Liver (tissue), 9 donors: Measurements from ENCODE around the gene IFTAP. TPM values are rescaled to one million over a fixed set of nuclear protein-coding genes. Genes with fewer than 3 reads are reported as not detected.

Experiments
- DNase-seq: peaks from one replicate; pipeline ENCODE4 v3.0.0-alpha.2; 2017; ENCODE audit warnings: low spot score
- H3K27ac ChIP-seq, 2 donors: one replicate each; pipeline ENCODE4 v1.7.0; 2013; ENCODE audit warnings: inconsistent platforms in 2 of 2, low read length in 2 of 2, control low read depth in 1 of 2, low read depth in 1 of 2, mild to moderate bottlenecking in 1 of 2
- H3K27me3 ChIP-seq, 4 donors: one replicate each; pipeline versions ENCODE4 v1.6.1 to v1.7.0; 2013; ENCODE audit warnings: low read length in 3 of 4, inconsistent platforms in 1 of 4, mild to moderate bottlenecking in 1 of 4, moderate library complexity in 1 of 4; ENCODE audit not compliant: control insufficient read depth in 4 of 4, insufficient read depth in 4 of 4
- H3K36me3 ChIP-seq, 4 donors: one replicate each; pipeline versions ENCODE4 v1.6.1 to v1.7.0; 2013; ENCODE audit warnings: low read length in 3 of 4, mild to moderate bottlenecking in 3 of 4, low read depth in 1 of 4, moderate library complexity in 1 of 4; ENCODE audit not compliant: control insufficient read depth in 4 of 4, insufficient read depth in 3 of 4
- H3K4me1 ChIP-seq, 4 donors: one replicate each; pipeline versions ENCODE4 v1.6.1 to v1.7.0; 2013; ENCODE audit warnings: low read length in 3 of 4, mild to moderate bottlenecking in 3 of 4, moderate library complexity in 1 of 4; ENCODE audit not compliant: control insufficient read depth in 4 of 4, insufficient read depth in 4 of 4
- H3K4me3 ChIP-seq, 3 donors: one replicate each; pipeline versions ENCODE4 v1.6.1 to v1.7.0; 2013; ENCODE audit warnings: low read length in 3 of 3, control low read depth in 1 of 3, low read depth in 1 of 3, mild to moderate bottlenecking in 1 of 3
- H3K9ac ChIP-seq, 2 donors: one replicate each; pipeline ENCODE4 v1.7.0; 2013; ENCODE audit warnings: low read length in 2 of 2, mild to moderate bottlenecking in 2 of 2, moderate library complexity in 2 of 2, control low read depth in 1 of 2, low read depth in 1 of 2
- H3K9me3 ChIP-seq, 4 donors: one replicate each; pipeline versions ENCODE4 v1.6.1 to v1.7.0; 2013; ENCODE audit warnings: low read length in 3 of 4; ENCODE audit not compliant: control insufficient read depth in 4 of 4
- CTCF ChIP-seq: fragments of 150-350 bp; IDR thresholded peaks from 2 replicates; pipeline ENCODE4 v1.5.1; 2017; ENCODE audit warnings: improper control_type of control experiment, low read depth, low read length; ENCODE audit not compliant: missing input control
- EGR1 ChIP-seq, 2 donors: IDR thresholded peaks; 2 replicates each; pipeline ENCODE4 v1.6.1; 2016 to 2018; ENCODE audit warnings: antibody characterized with exemption in 2 of 2, low read depth in 2 of 2
- FOXA1 ChIP-seq: IDR thresholded peaks from 2 replicates; pipeline ENCODE4 v1.6.1; 2016; ENCODE audit warnings: antibody characterized with exemption
- FOXA2 ChIP-seq: IDR thresholded peaks from 2 replicates; pipeline ENCODE4 v1.6.1; 2016; ENCODE audit warnings: antibody characterized with exemption
- GABPA ChIP-seq, 2 donors: IDR thresholded peaks in 1 of 2; conservative IDR thresholded peaks in 1 of 2; 2 replicates each; pipeline ENCODE4 v1.6.1; 2016; ENCODE audit warnings: antibody characterized with exemption in 2 of 2, mild to moderate bottlenecking in 1 of 2, moderate library complexity in 1 of 2
- HNF4A ChIP-seq, 2 donors: conservative IDR thresholded peaks; 2 replicates each; pipeline ENCODE4 v1.6.1; 2016; ENCODE audit warnings: antibody characterized with exemption in 2 of 2, mild to moderate bottlenecking in 2 of 2
- HNF4G ChIP-seq: IDR thresholded peaks from 2 replicates; pipeline ENCODE4 v1.6.1; 2016; ENCODE audit warnings: antibody characterized with exemption
- JUND ChIP-seq, 2 donors: IDR thresholded peaks; 2 replicates each; pipeline ENCODE4 v1.6.1; 2016; ENCODE audit warnings: antibody characterized with exemption in 2 of 2
- MAX ChIP-seq: IDR thresholded peaks from 2 replicates; pipeline ENCODE4 v1.6.1; 2016; ENCODE audit warnings: antibody characterized with exemption
- NR2F2 ChIP-seq: IDR thresholded peaks from 2 replicates; pipeline ENCODE4 v1.6.1; 2016; ENCODE audit warnings: antibody characterized with exemption
- REST ChIP-seq: IDR thresholded peaks from 2 replicates; pipeline ENCODE4 v1.6.1; 2016; ENCODE audit warnings: antibody characterized with exemption, mild to moderate bottlenecking
- RXRA ChIP-seq, 2 donors: IDR thresholded peaks; 2 replicates each; pipeline ENCODE4 v1.6.1; 2017 to 2018; ENCODE audit warnings: antibody characterized with exemption in 2 of 2, mild to moderate bottlenecking in 1 of 2
- SP1 ChIP-seq: IDR thresholded peaks from 2 replicates; pipeline ENCODE4 v1.6.1; 2018; ENCODE audit warnings: antibody characterized with exemption, mild to moderate bottlenecking
- TAF1 ChIP-seq: conservative IDR thresholded peaks from 2 replicates; pipeline ENCODE4 v1.6.1; 2016; ENCODE audit warnings: antibody characterized with exemption, mild to moderate bottlenecking
- YY1 ChIP-seq: IDR thresholded peaks from 2 replicates; pipeline ENCODE4 v1.6.1; 2016; ENCODE audit warnings: antibody characterized with exemption, mild to moderate bottlenecking
- WGBS: extraction: QIAGEN DNeasy Blood & Tissue Kit; methylation state at CpG from one replicate; pipeline ENCODE4 v1.1.7; 2013; 5-methylcytosine and 5-hydroxymethylcytosine counted together
- polyA plus RNA-seq, 2 donors: library from polyadenylated mRNA; stranded (reverse) in 1 of 2; unstranded in 1 of 2; fragments of 200-250 nt in 1 of 2; fragments of >200 nt in 1 of 2; fragmentation: Nextera tagmentation in 1 of 2; extraction: Ambion mirVana in 1 of 2; gene quantifications; one replicate each; pipeline versions ENCODE4 v1.2.1 to v1.2.3, GENCODE V29; 2013 to 2015
- total RNA-seq, 2 donors: library from RNA; depleted of rRNA; stranded (reverse); fragments of >200 nt; gene quantifications; one replicate each; pipeline ENCODE4 v1.2.3, GENCODE V29; 2014
- donor health status: healthy.
- donor health status: healthy.
- donor health status: healthy.
- donor health status: healthy.
- donor health status: healthy.

Gene IFTAP
- total and polyA plus RNA-seq, 4 donors = 9.5 to 10.2 (median 9.7) TPM

- whole genome bisulfite sequencing = 88% methylated on average over 3 of the region's 3 CpGs
- no peak for DNase-seq
- Histone ChIP-seq H3K4me1 (no peaks in the 10 kb centered on the region), H3K9ac (no peak overlapping the region), H3K27ac (no peak overlapping the region), H3K27me3 (no peaks in the 10 kb centered on the region), H3K4me3 (no peak overlapping the region), H3K36me3 (no peaks in the 10 kb centered on the region), H3K9me3 (no peaks in the 10 kb centered on the region)
- no peak for TF ChIP-seq NR2F2
- no peak for TF ChIP-seq HNF4A (conservative IDR thresholded peaks at IDR 0.05)
Observed at GRCh38 chr11:36615826-36616225, 21.5 kb downstream of the IFTAP start.

GRCh38 chr11:36617543-36618362 lies 23.5 kb downstream of the IFTAP start:
- H3K36me3 ChIP-seq = no peaks in the 10 kb centered on the region
- no peaks in the 10 kb centered on the region for H3K27me3 ChIP-seq
- no peak overlapping the region for H3K27ac ChIP-seq
- H3K4me1 ChIP-seq = no peaks in the 10 kb centered on the region
- H3K9ac ChIP-seq = no peak overlapping the region
- 89% methylated on average over 6 of the region's 6 CpGs for WGBS
- DNase-seq = no peak
- H3K9me3 ChIP-seq = no peaks in the 10 kb centered on the region
- TF ChIP-seq GABPA (IDR thresholded peaks at IDR 0.05 in 1 of 2, conservative IDR thresholded peaks at IDR 0.05 in 1 of 2) (no peak), FOXA2 (no peak), JUND (IDR thresholded peaks at IDR 0.05) (no peak), EGR1 (IDR thresholded peaks at IDR 0.05; ENCODE audit: low read depth in 2 of 2) (no peak), REST (no peak), SP1 (no peak), HNF4G (no peak), HNF4A (conservative IDR thresholded peaks at IDR 0.05) (no peak), MAX (no peak), YY1 (no peak), FOXA1 (no peak), TAF1 (no peak), NR2F2 (no peak), CTCF (no peak), RXRA (IDR thresholded peaks at IDR 0.05) (no peak)
- no peak overlapping the region for H3K4me3 ChIP-seq
